ENCODE data around the gene NET1. TPM values are rescaled to one million over a fixed set of nuclear protein-coding genes. Genes with fewer than 3 reads are reported as not detected.

Gene NET1
- total RNA-seq, 1 donor from 2014 or later, result 86.2 TPM

DNA sequence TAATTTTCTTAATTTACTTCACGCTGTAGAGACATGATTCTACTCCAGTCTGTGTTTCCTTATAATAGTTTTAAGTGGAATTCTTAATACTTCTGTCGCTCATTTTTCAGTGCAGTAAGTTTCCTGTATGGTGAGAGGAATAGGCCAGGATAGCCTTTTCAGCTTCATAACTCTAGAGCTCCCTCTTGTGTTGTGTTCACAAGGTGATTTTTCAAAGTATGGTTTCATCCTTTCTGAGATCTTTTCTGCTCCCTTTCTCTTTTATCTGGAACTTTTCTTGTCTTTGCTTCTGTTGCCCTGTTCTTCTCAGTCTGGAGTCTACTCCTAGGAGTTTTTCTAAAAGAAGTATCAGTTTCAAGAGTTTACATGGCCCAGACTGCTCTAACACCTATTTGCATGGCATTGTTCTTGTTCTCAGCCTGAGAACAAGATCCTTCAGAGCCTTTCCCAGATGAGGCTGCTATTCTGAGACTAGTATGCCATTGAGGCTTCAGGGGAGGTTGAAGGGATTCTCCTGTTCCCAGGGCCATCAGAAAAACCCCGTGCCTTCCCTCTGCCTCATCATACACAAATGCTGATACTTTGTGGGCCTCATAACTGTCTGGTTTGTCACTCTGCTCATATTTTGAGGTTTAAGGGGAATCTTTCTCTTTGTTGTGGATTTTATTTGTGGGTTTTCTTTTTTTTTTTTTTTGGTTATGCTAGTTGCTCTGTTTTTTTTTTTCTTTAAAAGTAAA is 21.8 kb downstream of the NET1 start:
- DNase-seq (ENCODE audit: low spot score) (no peak), ATAC-seq (peak; percentile 69)
- intact Hi-C loops (cut with DNase I), result no loop called here

DNA sequence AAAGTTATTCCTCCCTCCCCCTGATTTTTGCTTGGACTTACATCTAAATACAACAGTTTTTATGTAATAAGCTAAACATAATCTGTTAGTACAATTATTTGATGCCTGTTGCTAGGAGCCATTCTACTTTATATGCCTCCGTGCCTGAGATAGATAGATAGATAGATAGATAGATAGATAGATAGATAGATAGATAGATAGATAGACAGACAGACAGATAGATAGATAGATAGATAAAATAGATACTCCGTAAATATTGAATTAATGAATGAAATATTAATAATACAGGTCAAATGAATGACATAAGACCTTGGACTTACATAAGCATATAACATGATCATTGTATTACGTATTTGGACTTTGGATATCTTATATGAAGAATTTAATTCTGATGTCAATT is 23.0 kb downstream of the NET1 start:
- no peak for ATAC-seq
- DNase-seq (ENCODE audit: low spot score), result no peak
- intact Hi-C loops (cut with DNase I), result no loop called here

DNA sequence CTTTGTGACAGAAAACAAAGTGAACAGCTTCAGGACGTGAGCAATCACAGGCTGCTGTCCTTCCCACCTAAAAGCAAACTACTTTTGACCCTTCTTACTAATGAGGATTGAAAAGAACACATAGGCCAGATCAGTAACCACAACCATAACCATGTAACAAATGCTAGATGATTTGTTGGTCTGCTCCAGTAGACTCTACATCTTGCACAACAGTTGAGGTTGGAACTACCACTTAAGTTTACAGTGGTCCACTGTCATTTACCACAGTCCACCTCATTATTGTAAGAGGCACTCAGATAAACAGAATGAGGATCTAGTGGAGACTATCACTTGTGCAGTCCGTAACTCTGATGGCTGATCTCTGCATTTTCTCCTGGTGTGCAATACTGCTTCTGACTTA is 27.8 kb downstream of the NET1 start:
- ATAC-seq, result no peak
- intact Hi-C loops (cut with DNase I), result no loop called here
- DNase-seq (ENCODE audit: low spot score), result no peak

DNA sequence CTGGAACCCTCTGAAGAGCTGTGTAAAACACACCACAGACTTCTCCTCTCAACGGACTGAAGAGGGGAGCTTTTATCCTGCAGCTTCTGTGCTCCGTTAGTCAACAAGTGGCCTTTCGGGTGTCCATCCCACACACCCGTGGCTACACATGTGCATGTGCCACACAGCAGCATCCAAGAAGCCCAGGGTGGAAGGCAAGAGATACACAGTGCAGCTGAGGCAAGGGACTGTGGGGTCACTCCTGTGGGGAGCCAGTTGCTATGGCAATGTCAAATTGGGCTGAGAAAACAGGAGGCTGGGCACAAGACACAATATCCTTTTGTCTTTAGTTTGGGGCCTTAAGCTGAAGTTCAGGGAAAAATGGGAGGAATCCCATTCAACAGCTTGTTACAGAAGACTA is 28.7 kb downstream of the NET1 start:
- DNase-seq (ENCODE audit: low spot score) (no peak), ATAC-seq (peak; percentile 73)
- intact Hi-C loops (cut with DNase I), result no loop called here

DNA sequence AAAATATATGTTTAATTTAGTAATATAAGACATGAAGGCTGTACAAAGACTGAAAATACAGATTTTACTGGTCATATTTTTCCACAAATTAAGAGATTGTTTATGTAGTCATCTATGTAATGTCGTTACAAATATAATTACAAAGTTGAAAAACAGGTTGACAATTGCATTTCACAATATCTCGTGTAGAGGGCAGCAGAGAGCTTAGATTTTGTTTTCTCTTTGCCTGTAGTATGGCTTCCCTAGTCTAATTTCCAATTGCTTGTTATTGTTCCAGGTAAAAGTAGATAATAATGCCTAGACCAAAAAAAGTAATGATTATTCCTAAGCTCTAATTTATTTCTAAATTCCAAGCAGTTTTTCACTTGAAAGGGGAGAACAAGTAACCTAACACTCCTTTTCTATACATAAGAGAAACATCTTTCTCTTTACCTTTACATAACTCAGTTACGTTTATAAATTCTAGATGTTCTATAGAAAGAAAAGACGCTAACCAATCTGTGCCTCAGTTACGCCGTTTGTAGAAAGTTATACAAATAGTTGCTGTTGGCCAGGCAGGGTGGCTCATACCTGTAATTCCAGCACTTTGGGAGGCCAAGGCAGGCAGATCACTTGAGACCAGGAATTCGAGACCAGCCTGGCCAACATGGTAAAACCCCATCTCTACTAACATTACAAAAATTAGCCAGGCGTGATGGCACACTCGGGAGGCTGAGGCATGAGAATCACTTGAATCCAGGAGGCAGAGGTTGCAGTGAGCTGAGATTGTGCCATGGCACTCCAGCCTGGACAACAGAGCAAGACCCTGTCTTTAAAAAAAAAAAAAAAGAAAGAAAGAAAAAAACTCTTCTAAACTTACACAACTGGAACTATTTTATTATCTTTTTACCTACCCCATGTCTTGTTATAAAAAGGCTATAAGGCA is 30.0 kb downstream of the NET1 start:
- intact Hi-C loops (cut with DNase I), result no loop called here
- no peak for ATAC-seq

GRCh38 chr10:5442990-5443370 is 30.6 kb downstream of the NET1 start:
- intact Hi-C loops (cut with DNase I), result no loop called here
- no peak for ATAC-seq
- no peak for DNase-seq (ENCODE audit: low spot score)

More for the DNA sequence above, 30.0 kb downstream of the NET1 start:
- DNase-seq (ENCODE audit: low spot score), result no peak

GRCh38 chr10:5443429-5443828 is 31.1 kb downstream of the NET1 start:
- DNase-seq (ENCODE audit: low spot score) (no peak), ATAC-seq (no peak)
- intact Hi-C loops (cut with DNase I), result no loop called here

- ATAC-seq (no peak), DNase-seq (ENCODE audit: low spot score) (no peak)
- intact Hi-C loops (cut with DNase I), result loop anchor here (5.0 kb wide), 1 partner anchor 177 kb away; no protein-coding TSS in a partner anchor
Measured at GRCh38 chr10:5445006-5445405, 32.6 kb downstream of the NET1 start.

DNA sequence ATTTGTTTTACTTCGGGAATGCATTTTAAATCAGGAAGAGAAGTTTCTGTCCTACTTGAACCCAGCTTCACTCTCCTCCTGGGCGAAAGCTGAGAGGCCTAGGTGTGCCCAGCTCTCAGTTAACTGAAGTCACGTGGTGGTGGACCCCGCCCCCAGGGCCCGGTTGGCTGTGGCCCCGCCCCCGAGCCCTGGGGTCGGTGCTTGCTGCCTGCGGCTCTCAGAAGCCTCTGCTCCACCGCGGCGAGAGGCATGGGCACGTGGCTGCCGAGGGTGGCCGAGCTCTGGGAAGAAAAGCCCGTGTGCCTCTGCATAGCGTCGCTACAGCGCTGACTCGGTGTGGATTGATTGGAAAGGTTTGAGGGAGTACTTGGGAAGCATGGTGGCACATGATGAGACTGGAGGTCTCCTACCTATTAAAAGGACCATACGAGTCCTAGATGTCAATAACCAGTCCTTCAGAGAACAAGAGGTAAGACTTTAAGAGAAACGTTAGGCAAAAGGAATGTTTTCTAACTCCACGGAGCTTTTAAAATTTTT is 34.1 kb downstream of the NET1 start:
- ATAC-seq (peak; percentile 98), DNase-seq (ENCODE audit: low spot score) (peak; percentile 95)
- intact Hi-C loops (cut with DNase I), result loop anchor here (5.0 kb wide), 1 partner anchor 176 kb away; no protein-coding TSS in a partner anchor

DNA sequence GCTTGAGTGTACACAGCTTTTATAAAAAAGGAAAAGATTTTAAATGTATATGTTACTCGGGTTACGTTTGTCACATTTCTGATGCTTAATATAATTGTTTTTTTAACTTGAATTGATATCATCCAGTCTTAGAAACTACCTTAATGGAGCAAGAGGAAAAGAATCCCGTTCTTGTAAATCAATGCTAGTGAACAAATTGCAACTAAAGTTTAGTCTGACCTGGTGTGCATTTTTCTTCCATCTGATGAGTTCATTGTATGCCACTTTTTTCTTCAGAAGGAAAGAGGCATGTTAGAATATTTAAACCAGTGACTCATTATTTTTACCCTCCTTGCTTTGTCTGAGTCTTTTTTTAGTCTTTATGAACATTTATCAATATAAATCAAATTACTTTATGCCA is 34.7 kb downstream of the NET1 start:
- ATAC-seq (no peak), DNase-seq (ENCODE audit: low spot score) (no peak)
- intact Hi-C loops (cut with DNase I), result loop anchor here (5.0 kb wide), 1 partner anchor 175 kb away; no protein-coding TSS in a partner anchor

- DNase-seq (ENCODE audit: low spot score) (no peak), ATAC-seq (peak; percentile 31)
Measured at GRCh38 chr10:5447611-5448071, 35.3 kb downstream of the NET1 start.

GRCh38 chr10:5448333-5449001 is 36.1 kb downstream of the NET1 start:
- ATAC-seq (no peak), DNase-seq (ENCODE audit: low spot score) (no peak)
- intact Hi-C loops (cut with DNase I), result loop anchor here (5.0 kb wide), 1 partner anchor 174 kb away; no protein-coding TSS in a partner anchor

More at GRCh38 chr10:5447611-5448071, 35.3 kb downstream of the NET1 start:
- intact Hi-C loops (cut with DNase I), result loop anchor here (5.0 kb wide), 1 partner anchor 175 kb away; no protein-coding TSS in a partner anchor

DNA sequence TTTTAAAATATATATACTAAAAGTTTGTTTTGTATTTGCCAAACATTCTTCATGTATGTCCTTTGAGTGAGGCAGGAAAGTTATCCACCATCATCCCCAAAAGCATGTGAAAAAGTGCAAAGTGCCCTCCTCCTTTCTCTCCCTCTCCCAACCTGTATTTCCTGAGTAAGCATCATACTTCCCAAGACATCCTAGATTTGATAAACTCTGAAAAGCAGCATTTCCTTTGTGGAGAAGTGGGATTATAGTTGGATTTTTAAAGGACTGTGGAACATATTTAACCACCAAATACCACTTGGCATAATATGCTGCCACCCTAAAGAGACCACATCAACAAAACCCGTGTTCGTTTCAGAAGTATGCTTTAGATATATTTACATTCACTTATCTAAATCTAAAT is 36.9 kb downstream of the NET1 start:
- ATAC-seq (no peak), DNase-seq (ENCODE audit: low spot score) (no peak)
- intact Hi-C loops (cut with DNase I), result loop anchor here (5.0 kb wide), 1 partner anchor 173 kb away; no protein-coding TSS in a partner anchor

DNA sequence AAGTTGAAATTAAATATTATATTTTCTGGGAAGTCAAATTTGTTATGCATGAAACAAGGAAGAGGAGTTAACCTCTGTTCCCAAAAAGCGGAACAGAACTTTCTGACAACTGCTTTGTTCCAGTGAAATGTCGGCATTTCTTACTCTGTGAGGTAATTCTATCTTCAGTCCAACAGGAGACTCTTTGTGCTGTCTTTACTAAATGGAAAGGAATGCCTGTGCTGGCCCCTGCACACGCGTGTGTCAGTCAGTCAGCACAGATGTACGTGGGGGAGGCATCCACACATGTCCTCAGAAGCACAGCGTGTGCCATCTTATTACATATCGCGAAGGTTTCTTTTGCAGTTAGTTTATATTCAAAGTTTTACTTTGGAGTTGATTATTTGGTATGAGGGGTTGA is 37.5 kb downstream of the NET1 start:
- no peak for DNase-seq (ENCODE audit: low spot score)
- peak; percentile 62 for ATAC-seq
- intact Hi-C loops (cut with DNase I), result loop anchor here (5.0 kb wide), 1 partner anchor 172 kb away; no protein-coding TSS in a partner anchor

- ATAC-seq, result no peak
- intact Hi-C loops (cut with DNase I), result no loop called here
- no peak for DNase-seq (ENCODE audit: low spot score)
Measured at GRCh38 chr10:5450605-5451384, 38.4 kb downstream of the NET1 start.

- no peak for ATAC-seq
- no peak for DNase-seq (ENCODE audit: low spot score)
- intact Hi-C loops (cut with DNase I), result no loop called here
Measured at GRCh38 chr10:5453749-5454489, 41.6 kb downstream of the NET1 start.

GRCh38 chr10:5456563-5456962 is 44.2 kb downstream of the NET1 start:
- intact Hi-C loops (cut with DNase I), result no loop called here
- ATAC-seq (no peak), DNase-seq (ENCODE audit: low spot score) (no peak)

Measured in sciatic nerve (tissue), 2 donors.